Stimulated activated CD8-positive, alpha-beta memory T cell treated with anti-CD3 and anti-CD28 coated beads, Interleukin-15, amount 100 ng/mL, for 4 hours (primary cell): ENCODE measurements around the gene SYTL2.

Experiments used
- DNase-seq, 2 donors: peaks; one replicate each; pipeline ENCODE4 v3.0.0-alpha.2; 2020; ENCODE audit warnings: low read depth in 2 of 2

Gene SYTL2

DNA sequence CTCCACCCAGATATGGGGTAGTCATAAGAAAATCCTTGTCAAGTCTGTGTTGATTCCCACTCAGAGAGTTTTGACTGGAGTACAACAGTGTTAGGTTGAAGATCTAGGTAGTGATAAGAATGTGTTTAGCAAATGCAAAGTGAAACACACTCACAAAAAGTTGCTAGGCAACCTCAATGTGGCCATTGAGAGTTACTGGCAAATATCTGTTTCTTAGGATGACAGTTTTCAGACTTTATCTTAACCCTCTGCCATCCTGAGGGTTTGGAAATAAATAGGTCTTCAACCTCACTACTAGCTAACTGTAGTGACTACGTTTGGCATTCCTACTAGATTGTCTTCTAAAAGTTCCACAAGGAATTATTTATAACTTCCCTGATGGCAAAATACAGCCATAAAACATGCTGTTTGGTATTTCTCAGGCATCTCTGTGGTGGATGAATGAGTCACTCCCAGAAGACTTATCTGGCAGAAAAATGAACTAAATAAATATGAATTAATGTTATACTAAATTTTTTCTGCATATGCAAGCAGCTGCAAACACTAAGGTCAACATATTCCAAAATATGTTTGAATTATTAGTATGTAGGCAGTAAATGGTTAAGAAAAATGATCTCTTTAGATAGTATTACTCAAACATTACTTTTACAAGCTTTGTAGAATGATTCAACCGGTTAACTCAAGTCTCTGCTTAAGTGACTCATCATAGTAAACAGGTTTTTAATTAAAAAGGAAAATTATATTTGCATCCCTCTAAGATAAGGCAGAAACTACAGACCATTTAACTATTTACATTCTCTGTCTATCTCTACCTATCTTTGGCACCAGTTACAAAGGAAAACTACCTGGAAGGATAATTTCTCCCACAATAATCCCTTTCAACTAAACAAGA lies 17.1 kb upstream of the SYTL2 start:
- DNase-seq = no peak

DNA sequence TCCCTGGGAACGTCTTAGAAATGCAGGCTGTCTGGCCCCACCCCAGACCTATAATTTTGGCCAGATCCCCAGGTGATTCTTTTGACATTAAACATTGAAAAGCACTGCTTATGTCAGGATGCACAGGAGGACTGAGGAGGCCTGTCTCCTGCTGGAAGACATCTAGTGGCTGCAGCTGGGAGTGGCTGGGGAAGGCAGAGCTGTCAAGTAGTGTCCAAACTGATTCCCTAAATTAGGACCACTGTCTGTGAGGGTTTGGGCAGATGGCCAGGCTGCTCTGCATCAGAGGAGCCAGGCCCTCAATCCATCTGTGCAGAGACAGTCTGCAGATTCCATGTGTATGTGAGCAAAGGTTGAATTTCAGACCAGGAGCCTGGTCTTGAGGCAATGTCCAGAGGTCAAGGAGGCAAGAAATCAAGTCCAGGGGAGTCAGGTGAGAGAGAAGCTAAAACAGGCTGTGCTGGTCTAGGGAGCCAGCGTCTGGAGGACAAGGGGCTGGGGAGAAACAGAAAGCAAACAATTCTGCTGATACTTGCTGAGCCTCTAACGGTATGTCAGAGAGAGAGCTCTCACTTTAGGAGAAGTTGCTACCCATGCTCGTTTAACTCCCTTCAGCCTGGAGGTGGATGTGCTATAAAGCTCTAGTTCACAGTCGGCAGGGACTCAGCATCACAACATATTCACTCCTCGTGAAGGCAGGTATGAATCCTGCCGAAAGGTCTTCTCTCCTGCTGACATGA lies 15.3 kb upstream of the SYTL2 start:
- DNase-seq = no peak

DNA sequence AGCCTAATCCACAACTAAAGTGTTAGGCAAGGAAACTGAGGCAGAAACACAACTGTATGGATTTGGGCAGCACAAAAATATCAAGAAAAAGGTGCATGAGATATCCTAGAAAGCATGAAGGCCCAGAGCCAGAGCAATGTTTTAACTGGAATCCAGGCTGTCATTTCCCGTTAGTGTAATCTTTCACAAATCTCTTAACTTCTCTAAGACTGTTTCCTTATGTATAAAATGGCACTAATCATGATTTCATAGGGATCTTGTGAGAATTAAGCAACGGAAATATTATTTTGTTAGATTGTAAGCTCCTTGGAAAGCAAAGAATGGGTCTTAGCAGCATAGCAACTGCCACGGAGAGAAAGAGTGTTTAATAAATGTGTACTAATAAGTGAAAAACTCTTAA lies 14.7 kb upstream of the SYTL2 start:
- no peak for DNase-seq

DNA sequence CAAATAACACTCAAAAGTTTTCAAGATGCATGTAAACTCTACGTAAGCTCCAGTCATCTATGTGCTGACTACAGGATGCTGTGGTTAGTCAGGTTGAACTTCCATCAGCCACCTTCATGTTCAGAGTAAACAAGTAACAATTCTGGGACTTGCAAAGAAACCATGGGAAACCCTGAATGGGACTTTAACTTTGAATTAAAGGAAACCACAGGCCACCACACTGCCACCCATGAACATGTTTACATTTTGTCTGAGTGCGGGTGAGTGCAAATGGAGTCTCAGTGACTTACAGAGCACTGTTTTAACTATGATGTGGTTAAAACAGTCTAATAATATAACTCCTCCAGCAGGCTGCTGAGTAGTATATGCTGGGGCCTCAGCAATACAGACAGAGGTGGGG lies 12.9 kb upstream of the SYTL2 start:
- DNase-seq = peak in 1 of 2 donors; percentile 4

DNA sequence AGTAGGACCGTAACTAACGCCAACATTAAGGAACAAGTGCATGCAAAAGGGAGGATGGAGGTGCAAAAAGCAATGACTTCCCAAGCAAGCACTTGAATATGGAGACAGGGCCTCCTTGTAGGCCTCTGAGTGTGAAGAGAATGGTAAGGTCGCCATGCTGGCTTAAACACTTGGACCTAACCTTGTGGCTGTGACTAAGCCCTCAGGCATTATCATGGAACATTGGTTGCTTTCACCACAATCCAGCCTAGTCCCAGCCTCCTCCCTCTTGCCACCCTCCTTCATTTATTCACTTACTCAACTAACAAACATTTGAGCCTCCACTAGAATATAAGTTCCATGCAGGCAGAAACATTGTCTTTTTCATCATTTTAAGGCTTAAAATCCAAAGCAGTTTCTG lies 11.9 kb upstream of the SYTL2 start:
- DNase-seq = no peak

DNA sequence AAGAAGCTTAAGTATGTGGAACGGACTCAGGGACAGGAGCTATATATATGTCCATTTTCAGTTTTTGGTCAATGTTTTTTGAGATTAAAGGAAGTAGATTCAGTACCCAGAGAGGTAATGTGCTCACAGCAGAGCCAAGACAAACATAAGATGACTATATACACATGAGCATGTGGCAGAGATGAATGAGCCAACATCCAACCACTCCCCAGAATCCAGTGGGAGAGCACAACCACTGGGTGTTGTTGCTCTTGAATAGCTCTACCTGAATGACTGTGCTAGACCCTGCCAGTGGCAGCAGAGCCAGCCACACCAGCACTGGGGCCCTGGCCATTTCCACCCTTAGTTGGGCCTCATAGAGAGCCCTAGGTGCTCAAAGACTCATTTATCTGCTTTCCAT lies 10.7 kb upstream of the SYTL2 start:
- DNase-seq = no peak

DNA sequence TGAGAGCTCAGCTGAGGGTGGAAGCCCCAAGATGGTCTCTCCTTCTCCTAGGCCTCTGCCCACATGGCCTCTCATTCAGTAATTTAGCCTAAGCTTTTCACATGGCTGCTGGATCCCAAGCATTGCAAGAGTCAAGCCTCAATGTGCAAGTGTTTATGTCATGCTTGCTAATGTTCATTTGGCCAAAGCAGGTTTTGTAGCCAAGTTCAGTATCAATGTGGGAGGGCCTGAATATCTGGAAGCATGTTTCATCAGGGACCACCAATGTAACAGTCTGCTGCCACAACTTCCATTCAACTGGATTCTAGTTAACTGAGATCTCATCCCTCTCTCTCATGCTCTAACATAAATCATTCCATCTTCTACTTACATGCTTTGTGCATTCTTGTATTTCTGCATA lies 8.5 kb upstream of the SYTL2 start:
- no peak for DNase-seq

DNA sequence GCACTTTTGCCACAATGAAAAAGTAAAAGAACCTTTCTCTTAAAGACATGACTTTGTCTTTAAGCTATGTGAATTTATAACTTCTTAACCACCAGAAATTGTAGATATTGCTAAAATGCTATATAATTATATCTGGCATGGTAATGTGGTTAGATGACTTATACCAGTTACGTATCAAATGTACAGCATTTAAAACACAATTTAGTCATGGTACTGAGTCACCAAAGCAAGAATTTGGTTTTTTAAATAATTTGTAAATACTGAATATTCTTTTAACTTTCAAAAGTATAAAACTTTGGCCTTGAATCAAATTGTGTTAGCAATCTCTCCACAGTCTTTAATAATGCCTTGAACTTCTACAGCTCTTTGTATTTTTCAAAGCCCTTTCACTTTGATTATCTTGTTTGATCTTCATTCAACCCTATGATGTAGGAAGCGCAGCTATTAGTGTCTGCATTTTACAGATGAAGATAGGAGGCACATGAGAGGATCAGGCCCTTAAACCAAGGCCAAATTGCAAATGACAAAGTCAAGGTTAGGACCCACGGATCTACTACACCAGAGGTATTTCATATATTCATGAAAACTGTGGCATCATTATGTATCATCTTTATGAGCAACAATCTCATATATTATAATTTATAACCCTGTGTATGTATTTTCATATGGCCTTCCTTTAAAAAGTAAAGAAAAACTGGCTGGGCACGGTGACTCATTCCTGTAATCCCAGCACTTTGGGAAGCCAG lies 4.4 kb upstream of the SYTL2 start:
- DNase-seq = no peak

DNA sequence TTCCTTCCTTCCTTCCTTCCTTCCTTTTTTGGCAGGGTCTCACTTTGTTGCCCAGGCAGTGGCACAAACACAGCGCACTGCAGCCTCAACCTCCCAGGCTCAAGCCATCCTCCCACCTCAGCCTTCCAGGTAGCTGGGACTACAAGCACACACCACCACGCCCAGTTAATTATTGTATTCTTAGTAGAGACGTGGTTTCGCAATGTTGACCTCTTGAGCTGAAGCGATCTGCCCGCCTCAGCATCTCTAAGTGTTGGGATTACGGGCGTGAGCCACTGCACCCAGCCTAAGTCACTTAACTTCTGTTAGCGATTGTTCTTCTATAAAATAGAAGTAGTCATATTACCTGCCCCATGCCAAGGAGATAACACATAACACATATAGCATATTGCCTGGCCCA lies 2.8 kb upstream of the SYTL2 start:
- DNase-seq = no peak

DNA sequence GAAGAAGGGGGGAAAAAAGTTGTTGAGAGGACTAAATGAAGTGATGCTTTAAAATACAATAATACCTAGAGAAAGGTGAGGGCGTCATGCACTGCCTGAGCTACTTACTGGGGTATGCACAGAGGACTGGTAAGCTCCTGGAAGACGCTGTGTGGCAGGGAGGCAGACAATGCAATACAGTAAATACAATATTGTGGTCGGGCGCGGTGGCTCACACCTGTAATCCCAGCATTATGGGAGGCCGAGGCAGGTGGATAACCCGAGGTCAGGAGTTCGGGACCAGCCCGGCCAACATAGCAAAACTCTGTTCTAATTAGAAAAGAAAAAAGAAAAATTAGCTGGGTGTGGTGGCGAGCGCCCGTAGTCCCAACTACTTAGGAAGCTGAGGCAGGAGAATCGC lies 683 bp upstream of the SYTL2 start:
- DNase-seq = no peak

DNA sequence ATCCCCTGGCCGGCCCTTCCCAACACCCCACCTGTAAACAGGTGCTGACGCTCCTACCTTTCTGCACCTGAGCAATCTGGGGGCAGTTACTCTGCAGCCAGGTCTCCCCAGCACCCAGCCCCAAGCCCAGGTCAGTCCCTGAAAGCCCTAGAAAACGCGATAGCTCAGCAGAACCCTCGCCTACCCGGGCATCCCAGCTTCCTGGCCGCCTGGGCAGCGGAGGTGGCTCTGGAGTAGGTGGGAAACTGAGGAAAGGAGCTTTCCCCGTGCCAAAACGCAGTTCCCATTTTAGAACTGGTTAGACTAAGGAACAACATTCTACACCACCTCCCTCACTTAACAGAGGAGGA lies 445 bp downstream of the SYTL2 start:
- DNase-seq = no peak

DNA sequence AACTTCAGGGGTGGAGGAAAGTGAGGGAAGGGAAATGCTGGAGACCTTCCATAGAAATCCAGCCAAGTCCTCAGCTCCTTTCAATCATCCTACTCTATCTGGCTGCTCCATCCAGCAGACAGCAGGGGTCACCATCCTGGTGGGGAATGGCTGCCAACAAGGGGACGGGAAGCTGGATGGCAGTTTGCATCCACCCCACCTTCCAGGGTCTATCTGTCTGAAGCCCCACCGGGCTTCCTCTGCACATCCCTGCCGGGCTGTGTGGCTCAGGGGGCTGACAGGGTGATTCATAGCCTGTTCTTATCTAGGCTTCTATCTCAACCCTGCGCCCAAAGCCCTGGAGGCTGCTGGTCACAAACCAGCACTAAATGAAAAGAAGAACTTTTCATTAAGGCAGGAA lies 1.1 kb downstream of the SYTL2 start:
- peak in 1 of 2 donors; percentile 13 for DNase-seq

DNA sequence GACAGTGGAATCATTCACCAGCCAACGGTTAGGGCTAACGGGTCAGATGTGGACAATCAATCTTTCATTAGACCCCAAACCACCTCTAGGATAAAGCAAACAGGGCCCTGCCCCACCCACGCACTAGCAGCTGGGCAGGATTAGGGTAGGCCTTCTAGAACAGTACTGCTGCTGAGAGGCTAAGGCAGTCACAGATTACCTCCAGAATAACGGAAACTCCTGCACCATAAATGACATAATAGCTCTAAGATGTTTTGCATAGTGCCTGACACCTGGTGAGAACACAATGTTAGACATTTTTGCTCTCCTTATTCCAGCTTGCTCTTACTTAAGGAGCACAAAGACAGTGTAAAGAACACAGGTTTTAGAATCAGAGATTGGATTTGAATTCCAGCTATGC lies 1.8 kb downstream of the SYTL2 start:
- DNase-seq = no peak

DNA sequence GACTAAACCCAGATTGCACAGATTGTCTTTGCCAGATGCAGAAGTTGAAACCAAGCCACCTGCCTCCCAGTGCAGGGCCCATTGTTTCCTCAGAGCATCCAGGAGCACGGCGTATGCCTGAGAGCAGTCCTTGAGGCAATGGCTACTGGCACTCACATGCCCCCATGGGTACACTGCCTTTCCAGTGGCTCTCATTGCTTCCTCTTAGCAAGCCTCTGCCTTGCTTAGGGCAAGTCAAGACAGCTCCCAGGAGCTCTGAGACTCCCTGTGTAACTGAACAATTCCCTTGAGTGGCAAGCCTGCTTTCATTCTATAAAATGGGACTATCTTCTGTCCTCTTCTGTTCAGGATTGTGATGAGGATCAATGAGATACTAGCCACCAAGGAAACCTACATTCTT lies 4.1 kb downstream of the SYTL2 start:
- DNase-seq = no peak

DNA sequence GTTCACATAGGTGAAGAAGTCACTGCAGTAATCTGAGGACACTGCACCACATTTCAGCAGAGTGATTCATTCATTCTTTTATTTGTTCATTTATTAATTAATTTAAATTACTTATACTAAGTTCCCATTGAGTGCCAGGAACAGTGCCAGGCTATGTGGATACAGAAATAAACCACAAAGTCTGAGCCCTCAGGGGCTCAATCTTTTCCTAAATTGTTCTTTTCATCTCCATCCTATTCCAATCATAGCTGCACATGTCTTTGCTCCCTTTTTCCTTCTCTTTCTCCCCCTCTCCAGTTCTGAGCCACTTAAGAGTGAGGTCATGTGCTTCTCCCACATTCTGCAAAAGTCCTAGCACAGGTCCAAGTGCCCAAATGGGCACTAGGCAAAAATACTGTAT lies 4.9 kb downstream of the SYTL2 start:
- no peak for DNase-seq

DNA sequence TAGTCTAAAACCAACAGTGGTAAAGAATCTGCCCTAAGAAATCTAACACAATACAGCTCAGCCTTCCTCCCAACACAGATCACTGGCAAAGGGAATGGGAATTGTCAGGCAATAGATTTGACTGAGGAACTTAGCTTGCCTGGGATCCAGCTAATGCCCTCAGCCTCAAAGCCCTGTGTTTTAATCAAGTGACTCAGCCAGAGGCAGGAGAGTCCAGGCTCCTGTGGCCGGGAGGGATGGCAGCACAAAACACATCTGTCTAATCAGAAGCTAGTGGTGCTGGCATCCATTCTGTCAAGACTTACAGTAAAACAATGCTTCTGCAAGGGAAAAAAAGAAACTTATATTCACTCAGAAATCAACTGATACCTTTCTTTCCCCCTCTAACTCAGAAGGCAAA lies 5.6 kb downstream of the SYTL2 start:
- no peak for DNase-seq

DNA sequence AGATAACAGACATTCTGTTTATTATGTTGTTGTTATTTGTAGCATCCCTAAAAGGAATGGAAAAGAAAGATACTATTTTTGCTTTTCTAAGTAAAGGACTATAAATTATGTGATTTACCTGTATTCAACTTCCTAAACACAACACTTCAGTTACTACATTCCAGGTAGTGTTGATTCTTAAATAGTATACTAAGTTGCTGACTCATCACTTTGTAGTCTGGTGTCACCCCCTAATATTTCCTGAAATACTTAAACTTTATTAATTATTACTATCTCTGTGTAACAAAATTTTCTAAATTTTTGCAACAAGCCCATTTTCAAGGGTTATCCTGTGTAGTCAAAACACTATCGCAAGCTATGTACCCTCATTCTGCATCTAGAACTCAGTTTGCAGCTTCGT lies 7.0 kb downstream of the SYTL2 start:
- DNase-seq = no peak

DNA sequence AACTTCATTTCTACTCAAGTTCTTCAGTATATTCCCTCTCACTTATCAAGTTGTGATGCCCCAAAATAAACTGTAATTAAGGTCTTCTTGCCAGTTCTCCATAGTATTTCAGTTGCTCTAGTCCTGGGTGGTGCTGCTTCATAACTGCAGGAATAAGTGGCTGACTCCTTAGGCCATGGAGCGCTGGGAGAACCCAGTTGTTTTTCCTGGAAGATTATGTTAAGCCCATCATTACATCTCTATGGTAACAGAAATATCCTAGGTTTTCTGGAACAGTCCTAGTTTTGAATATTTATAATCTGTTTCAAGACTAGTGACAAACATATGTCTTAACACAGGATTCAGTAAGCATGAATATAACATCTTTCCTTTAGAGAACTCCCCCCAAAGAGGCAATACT lies 7.6 kb downstream of the SYTL2 start:
- DNase-seq = no peak

DNA sequence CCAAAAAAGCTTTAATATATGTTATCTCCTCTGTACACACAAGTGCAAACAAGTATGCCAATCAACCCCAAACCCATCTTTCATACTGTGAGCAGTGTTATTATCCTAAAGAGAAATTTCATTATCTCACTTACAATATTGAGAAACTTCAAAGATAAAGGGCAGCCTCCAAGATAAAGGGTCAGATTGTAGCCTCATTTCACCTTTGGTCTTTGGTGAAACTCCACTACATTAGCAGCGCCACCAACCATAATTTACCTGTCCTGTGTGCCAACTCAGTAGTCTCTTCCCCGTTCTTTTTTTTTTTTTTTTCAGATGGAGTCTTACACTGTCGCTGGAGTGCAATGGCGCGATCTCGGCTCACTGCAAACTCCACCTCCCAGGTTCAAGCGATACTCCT lies 9.4 kb downstream of the SYTL2 start:
- DNase-seq = no peak

DNA sequence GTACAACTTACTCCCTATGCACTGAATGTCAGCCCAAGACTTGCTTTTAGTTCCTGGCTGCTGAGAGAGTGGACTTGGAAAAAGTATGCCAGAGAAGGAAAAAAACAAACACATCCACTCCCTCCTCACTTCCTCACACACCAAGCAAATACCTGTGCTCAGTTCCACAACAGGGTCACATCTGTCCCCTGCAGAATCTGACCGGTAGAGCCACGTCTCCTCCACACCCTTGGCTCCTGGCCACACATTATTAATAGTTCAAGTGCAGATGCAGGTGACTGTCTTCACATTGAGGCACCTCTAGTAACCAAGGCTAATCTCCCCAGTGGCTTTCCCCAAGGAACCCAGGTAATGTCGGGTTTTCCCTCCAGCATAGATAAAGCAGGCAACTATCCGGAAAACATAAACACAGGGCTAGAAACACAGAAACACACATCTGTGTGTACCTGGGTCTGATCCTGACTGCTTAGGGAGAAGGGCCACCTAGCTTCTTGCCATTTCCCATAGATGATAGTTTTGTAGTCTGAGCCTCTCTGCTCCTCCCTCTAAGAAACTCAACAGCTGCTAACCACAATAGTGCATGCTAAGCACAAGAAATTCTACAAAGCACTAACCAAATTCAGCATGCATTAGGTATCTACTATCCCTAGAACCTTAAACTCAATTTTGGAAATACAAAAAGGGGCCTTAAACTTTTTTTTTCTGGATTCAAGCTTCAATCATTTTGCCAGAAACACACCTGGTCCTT lies 10.2 kb downstream of the SYTL2 start:
- no peak for DNase-seq

DNA sequence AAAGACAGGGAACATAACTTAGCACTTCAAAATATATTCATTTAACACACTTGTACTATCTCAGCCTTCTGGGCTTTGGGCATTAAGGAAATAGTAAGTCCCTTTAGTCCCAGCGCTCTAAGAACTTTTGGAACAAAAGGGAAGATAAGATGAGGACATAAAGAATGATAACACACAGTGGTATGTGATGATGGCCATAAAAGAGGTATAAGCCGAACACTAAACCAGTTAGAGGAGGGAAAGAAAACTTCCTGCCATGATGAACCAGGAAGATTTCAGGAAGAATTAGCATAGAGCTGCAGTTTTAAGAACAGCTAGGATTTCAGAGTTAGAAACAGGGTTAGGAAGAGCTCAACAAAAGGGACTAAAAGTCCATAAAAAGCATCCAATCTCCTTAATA lies 11.8 kb downstream of the SYTL2 start:
- DNase-seq = no peak

DNA sequence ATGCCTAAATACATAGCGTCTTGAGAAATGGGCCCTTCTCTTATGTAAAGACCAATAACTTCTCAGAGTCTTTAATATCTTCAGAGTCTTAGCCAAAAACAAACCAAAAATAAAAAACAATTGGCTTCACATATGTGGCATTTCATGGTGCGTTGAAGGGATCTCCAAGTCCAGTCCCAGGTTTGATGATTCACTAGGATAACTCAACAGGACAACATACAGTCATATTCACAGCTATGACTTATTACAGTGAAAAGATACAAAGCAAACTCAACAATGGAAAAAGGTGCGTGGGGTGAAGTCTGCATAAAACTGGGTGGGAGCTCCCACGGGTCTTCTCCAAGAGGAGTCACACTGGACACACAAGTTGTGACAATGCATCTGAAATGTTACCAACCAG lies 12.6 kb downstream of the SYTL2 start:
- no peak for DNase-seq
